ENCODE results near the gene OLIG2.

DNA sequence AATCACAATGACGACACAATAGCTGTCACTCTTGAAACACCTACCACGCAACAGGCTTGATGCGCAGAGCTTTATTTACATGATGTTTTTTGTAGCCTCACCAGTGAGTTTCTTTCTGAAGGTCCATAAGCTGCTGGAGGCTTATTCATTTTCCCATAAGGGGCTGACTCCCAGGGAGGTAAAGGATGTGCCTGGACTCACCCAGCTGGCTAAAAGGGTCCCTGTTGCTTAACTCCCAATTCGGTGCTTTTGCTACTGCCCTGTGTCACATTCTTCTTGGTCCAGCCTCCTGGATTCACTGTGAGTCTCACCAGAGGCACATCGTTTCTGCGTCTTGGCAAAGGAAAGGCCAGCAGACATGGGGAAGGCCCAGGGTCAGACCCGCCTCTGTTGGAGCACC is 44.6 kb upstream of the OLIG2 start:
- TF ChIP-seq POLR2A (IDR thresholded peaks at IDR 0.05), result no peak
- TF ChIP-seq, protein P1, sequence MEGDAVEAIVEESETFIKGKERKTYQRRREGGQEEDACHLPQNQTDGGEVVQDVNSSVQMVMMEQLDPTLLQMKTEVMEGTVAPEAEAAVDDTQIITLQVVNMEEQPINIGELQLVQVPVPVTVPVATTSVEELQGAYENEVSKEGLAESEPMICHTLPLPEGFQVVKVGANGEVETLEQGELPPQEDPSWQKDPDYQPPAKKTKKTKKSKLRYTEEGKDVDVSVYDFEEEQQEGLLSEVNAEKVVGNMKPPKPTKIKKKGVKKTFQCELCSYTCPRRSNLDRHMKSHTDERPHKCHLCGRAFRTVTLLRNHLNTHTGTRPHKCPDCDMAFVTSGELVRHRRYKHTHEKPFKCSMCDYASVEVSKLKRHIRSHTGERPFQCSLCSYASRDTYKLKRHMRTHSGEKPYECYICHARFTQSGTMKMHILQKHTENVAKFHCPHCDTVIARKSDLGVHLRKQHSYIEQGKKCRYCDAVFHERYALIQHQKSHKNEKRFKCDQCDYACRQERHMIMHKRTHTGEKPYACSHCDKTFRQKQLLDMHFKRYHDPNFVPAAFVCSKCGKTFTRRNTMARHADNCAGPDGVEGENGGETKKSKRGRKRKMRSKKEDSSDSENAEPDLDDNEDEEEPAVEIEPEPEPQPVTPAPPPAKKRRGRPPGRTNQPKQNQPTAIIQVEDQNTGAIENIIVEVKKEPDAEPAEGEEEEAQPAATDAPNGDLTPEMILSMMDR (IDR thresholded peaks at IDR 0.05), result no peak
